ENCODE data around the gene ZGRF1. TPM values are rescaled to one million over a fixed set of nuclear protein-coding genes. Genes with fewer than 3 reads are reported as not detected.
"Not testable (repeated sequence)": the region's sequence is repeated elsewhere in the genome, so short reads cannot be mapped to it uniquely, and the experiment has no call there.

ZGRF1 gene
- polyA plus RNA-seq, 3 donors = 0.74 to 0.94 (median 0.79) TPM

DNA sequence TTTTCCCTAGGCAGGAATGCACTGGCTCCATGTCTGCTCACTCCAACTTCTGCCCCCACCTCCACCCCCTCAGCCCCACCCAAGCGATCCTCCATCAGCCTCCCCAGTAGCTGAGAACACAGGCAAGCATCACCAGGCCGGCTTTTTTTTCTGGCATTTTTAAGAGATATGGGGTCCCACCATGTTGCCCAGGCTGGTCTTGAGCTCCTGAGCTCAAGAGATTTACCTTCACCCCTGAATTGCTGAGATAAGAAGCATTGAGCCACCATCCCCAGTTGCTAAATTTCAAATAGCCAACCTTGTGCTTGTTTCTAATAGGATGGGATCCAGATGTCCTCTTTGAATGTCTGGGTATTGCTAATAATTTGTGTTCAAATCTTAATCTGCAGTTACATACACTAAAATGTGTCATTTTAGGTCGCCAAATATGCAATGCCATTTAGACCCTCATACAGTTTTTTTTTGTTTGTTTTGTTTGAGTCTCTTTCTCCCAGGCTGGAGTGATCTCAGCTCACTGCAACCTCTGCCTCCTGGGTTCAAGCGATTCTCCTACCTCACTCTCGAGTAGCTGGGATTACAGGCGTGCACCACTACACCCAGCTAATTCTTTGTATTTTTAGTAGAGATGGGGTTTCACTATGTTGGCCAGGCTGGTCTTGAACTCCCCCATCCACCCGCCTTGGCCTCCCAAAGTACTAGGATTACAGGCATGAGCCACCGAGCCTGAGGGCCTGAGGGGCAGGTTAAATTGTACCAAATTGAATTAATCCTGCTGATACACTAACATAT is 9.0 kb upstream of the ZGRF1 start:
- H3K27ac ChIP-seq (ENCODE audit: low read depth, low read length) = no peak overlapping the region
- 70 to 84% (median 81%) methylated on average over 8 of the region's 8 CpGs for WGBS, 3 donors

DNA sequence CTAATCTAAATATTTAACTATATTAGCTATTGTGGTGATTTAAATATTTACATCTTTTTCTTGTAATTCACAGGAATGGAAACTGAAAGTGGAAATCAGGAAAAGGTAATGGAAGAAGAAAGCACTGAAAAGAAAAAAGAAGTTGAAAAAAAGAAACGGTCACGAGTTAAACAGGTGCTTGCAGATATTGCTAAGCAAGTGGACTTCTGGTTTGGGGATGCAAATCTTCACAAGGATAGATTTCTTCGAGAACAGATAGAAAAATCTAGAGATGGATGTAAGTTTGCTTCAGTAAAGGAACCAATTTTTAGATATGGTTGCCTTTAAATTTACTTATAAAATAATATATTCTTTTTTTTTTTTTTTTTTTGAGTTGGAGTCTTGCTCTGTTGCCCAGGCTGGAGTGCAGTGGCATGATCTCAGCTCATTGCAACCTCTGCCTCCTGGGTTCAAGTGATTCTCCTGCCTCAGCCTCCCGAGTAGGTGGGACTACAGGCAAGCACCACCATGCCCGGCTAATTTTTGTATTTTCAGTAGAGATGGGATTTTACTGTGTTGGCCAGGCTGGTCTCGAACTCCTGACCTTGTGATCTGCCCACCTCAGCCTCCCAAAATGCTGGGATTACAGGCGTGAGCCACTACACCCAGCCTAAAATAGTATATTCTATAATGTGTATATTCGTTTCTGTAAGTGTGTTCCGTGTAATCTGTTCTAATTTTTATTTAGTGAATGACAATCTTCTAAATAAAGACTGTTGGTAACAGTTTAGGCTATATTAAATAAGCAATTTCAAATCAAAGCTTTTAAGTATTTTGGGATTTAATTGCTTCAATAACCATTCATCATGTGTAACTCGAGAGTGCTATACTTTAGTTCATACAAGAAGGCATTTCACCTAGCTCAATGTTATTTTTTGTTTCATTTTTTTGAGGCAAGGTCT is 8.2 kb upstream of the ZGRF1 start:
- 86 to 91% (median 91%) methylated on average over 10 of the region's 10 CpGs for WGBS, 3 donors

DNA sequence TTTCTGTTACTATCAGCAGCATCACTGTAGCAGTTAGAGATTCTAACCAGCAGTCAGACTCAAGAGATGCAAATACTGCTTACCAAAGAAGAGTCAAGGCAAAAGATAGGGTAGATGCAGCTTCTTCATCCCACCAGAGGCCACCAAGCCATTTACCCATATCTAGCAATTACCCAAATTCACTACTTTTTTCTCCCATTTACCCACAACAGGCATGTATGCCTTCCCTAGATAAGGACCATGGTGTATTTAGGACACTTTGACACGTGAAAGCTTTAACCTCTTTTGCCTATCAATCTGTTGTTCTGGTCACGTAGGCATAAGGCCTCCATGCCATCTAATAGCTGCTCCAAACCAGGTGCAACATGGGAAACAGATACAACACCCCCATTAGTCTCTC is 5.8 kb upstream of the ZGRF1 start:
- WGBS, 3 donors = 75 to 84% (median 77%) methylated on average over 2 of the region's 2 CpGs
- no peak overlapping the region for H3K27ac ChIP-seq (ENCODE audit: low read depth, low read length)

More for the DNA sequence above, 8.2 kb upstream of the ZGRF1 start:
- H3K27ac ChIP-seq (ENCODE audit: low read depth, low read length) = not testable (repeated sequence)

DNA sequence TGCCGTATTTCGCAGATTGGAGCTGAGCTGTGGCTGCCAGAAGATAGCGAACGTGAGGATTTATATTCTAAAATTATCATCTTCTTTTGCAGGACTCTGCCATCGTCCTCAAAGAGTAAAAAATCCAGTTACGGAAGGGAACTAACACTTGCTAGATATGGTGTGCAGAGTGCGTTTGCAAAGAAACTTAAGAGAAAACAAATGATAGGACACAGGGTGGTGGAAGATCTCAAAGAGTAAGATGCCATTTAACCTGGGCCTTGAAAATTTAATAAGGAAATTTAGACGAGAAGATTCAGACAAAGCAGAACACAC is 800 bp upstream of the ZGRF1 start:
- 0 to 2% (median 0%) methylated on average over 8 of the region's 8 CpGs for WGBS, 3 donors

DNA sequence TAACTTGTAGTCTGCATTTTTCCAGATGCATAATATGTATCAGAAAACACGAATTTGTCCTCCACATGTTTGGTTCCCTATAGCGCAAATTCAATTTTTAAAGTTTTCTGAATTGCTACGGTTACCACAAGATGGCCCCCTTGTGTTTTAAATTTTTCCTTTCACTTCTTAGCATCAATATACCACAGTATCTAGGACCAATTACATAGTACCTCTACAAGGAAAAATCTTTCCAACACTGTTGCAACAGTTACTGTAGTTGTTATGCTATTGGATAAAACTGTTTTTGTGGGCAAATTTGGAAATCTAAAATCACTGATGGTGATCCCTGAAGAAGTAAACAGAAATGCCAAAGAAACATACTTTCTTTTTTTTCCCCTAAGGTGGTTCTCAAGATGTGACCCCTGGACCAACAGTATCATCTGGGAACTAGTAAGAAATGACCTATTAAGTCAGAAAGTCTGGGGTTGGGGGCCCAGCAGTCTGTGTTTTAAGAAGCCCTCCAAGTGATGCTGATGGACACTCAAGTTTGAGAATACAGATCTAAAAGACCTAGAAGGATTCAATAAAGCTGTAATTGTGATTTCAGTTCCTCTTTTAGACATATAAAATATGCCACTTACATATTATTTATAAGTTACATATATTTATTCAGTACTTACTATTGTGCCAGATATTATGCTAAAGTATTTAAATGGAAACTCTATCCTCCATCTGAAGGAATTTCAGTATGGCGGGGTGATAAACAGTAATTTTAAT is 3.1 kb downstream of the ZGRF1 start:
- WGBS, 3 donors = 30 to 33% (median 30%) methylated on average over 4 of the region's 4 CpGs
- no peak overlapping the region for H3K27ac ChIP-seq (ENCODE audit: low read depth, low read length)

More for the DNA sequence above, 800 bp upstream of the ZGRF1 start:
- peak overlapping the region; percentile 93 for H3K27ac ChIP-seq (ENCODE audit: low read depth, low read length)

DNA sequence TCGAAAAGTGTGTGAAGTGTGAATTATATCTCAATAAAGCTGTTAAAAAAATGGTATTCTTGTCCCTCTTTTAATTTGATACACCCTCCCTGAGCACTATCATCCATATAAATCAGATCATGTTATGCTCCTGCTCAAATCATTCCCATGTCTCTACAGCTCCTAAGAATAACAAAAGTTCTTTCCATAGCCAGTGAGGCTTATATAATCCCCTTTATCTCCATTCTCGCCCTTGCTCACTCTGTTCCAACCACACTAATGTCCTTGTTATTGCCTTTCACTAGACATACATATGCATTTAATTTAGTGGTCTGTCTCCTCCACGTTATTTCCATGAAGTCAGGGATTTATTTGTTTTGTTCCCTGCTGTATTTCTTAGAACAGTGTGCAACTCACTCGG is 10.5 kb downstream of the ZGRF1 start:
- 87 to 94% (median 91%) methylated on average over 4 of the region's 4 CpGs for WGBS, 3 donors
- no peak overlapping the region for H3K27ac ChIP-seq (ENCODE audit: low read depth, low read length)

DNA sequence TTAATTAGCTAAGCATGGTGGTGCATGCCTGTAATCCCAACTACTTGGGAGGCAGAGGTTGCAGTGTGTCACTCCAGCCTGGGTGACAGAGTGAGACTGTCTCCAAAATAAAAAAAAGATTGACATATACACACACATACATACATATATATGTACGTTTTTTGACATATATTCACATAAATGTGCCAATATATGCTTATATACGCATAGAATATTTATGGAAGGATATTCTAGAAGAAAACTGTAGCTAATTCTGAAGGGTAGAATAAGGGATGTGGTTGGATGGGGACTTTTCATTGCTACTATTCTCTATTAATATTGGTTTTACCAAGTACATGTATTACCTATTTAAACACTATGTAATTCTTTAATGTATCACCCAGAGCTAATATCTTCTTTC is 19.7 kb downstream of the ZGRF1 start:
- 88 to 96% (median 91%) methylated on average over 2 of the region's 2 CpGs for whole genome bisulfite sequencing, 3 donors
- H3K27ac ChIP-seq (ENCODE audit: low read depth, low read length) = no peak overlapping the region

DNA sequence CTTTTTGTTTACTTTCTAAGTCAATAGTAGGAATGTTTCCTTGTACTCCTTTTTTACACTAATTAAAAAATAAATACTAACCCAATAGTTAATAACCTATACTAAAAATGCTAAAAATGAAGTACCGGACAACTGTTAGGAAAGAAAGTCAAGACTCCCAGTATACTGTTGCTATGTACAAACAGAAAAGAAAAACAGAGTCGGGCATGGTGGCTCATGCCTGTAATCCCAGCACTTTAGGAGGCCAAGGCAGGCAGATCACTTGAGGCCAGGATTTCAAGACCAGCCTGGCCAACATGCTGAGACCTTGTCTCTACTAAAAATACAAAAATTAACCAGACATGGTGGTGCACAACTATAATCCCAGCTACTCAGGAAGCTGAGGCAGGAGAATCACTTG is 23.9 kb downstream of the ZGRF1 start:
- WGBS, 3 donors = 84 to 88% (median 86%) methylated on average over 2 of the region's 2 CpGs
- H3K27ac ChIP-seq (ENCODE audit: low read depth, low read length) = not testable (repeated sequence)

DNA sequence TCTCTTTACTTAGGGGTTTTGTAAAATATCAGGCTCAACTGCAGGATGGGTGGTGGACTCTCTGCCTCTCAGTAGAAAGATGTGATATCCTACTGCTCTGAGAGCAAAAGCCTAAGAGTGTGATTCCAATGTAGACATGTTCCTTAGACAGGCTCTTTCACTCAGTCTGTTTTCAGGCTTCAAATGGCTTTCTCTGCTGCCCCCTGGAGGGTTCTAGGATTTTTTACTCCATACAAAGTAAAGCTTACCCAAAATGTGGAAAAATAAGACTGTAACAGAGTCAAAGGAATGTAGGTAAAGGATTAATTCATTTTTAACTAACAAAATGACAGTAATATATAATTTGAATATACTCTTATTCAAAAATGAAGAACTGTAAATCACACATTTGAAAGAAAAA is 32.1 kb downstream of the ZGRF1 start:
- no peak overlapping the region for H3K27ac ChIP-seq (ENCODE audit: low read depth, low read length)

DNA sequence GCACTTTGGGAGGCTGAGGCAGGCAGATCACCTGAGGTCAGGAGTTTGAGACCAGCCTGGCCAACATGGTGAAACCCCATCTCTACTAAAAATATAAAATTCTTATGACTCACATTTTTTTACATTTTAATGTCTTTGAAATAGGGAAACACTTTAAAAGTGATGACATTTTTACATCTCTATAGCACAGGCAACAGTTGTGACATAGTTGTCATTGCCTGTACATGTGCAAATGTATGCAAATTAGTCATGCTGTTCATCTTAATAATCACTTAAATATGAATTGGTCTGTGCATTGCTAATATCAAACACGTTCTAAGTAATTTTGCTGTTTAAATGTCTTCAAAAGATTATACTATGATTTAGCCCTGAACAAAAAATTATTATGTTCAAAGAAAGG is 41.7 kb downstream of the ZGRF1 start:
- 91 to 96% (median 95%) methylated on average over 1 of the region's 1 CpG for WGBS, 3 donors
- H3K27ac ChIP-seq (ENCODE audit: low read depth, low read length) = no peak overlapping the region

DNA sequence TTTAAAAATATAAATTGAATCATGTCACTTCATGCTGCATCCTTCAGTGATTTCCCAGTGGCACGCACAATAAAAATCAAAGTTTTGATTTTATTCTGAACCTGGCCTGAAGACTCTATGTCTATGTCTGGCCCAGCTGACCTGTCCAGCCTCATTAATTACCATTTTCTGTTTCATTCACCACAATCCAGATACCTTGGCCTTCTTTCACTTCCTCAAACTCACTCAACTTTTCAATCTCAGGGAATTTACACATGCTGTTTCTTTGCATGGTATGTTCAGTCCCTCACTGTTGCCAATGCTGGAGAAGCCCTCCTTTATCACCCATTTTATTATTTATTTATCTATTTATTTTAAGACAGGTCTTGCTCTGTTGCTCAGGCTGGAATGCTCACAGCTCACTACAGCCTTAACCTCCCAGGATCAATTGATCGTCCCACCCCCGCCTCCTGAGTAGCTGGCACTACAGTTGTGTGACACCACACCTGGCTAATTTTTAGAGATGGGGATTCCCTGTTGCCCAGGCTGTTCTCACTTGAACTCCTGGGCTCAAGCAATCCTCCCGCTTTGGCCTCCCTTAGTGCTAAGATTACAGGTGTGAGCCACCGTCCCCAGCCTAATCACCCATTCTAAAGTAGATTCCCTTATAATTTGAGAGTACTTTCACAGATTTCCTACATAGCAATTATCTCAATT is 43.1 kb downstream of the ZGRF1 start:
- 84 to 100% (median 97%) methylated on average over 5 of the region's 5 CpGs for WGBS, 3 donors
- no peak overlapping the region for H3K27ac ChIP-seq (ENCODE audit: low read depth, low read length)

DNA sequence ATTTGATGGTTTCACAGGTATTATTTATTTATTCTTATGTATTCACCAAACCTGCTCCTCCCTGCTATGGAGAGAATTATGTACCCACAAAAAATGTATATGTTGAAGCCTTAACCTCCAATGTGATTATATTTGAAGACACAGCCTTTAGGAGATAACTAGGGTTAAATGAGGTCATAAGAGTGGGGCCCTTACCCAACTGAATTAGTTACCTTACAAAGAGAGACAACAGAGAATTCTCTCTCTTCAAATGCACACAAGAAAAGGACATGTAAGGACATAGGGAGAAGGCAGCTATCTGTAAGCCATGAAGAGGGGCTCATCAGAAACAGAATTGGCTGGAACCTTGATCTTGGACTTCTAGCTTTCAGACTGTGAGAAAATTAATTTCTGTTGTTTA is 44.0 kb downstream of the ZGRF1 start:
- H3K27ac ChIP-seq (ENCODE audit: low read depth, low read length) = no peak overlapping the region

DNA sequence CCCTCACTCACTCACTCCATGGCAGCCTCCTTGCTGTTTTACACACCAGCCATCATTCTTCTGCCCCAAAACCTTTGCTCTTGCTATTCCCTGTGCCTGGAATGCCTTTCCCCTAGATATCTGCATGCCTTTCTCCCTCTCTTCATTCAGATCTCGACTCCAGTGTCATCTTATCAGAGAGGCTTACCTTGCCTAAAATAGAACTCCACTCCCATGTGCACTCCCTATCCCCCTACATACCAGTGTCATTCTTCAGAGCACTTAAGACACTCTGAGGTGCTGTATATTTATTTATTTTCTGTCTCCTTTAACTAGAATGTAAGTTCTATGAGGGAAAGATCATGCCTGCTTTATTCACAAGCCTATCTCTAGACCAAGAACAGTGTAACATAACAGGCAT is 45.1 kb downstream of the ZGRF1 start:
- no peak overlapping the region for H3K27ac ChIP-seq (ENCODE audit: low read depth, low read length)
- WGBS, 3 donors = 25 to 64% (median 61%) methylated on average over 1 of the region's 1 CpG

DNA sequence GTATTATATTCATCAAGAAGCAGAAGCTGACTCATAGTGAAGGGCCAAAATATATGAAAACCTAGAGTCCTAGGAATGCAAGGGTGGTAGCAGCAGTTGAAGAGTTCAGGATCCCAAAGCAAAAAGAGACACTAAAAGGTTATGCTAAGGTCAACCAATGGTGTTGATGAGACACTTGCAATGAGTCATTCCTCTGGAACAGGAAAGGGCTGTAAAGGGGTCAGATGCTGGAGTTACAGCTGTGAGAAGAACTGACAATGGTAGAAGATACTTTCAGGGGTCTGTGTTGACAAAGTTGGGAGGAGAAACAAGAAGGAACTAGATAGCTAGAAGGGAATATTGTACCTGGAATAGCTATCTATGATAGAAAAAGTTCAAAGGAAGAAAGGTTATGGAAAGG is 47.5 kb downstream of the ZGRF1 start:
- H3K27ac ChIP-seq (ENCODE audit: low read depth, low read length) = no peak overlapping the region

DNA sequence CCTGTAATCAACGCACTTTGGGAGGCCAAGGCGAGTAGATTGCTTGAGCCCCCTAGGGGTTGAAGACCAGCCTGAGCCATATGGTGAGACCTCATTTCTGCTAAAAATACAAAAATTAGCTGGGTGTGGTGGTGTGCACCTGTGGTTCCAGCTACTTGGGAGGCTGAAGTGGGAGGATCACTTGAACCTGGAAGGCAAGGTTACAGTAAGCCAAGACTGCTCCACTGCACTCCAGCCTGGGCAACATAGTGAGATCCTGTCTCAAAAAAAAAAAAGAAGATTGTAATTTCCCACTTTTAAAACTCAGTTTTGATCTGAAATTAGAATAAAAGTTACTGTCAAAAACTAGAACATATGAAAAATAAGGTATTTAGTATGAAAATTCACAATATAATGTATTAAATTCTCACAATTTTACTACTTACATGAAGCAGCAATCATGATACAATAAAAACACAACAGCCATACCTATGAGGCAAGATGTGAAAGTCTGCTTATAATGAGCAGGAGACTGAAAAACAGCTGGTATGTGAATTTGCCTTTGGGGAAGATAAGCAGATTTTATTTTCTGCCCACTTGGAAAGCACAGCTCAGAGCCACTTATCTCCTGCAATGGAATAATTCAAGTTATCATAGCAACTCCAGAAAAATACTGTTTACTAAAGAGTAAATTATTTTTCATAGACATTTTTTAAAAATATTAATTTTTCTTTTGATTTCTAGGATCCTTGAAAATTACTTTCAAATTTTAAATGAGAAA is 50.6 kb downstream of the ZGRF1 start:
- H3K27ac ChIP-seq (ENCODE audit: low read depth, low read length) = no peak overlapping the region
- 95 to 100% (median 98%) methylated on average over 2 of the region's 2 CpGs for WGBS, 3 donors

DNA sequence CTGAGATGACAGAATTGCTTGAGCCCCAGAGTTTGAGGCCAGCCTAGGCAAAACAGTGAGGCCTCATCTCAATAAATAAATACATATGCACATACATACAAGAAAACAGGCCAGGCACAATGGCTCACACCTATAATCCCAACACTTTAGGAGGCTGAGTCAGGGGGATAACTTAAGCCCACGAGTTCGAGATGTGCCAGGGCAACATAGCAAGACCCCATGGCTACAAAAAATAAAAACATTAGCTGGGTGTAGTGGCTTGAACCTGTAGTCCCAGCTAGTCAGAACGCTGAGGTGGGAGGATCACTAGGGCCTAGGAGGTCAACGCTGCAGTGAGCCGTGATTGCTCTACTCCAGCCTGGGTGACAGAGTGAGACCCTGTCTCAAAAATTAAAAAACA is 69.2 kb downstream of the ZGRF1 start:
- H3K27ac ChIP-seq (ENCODE audit: low read depth, low read length) = no peak overlapping the region
- 97% methylated on average over 5 of the region's 5 CpGs for WGBS, 3 donors

DNA sequence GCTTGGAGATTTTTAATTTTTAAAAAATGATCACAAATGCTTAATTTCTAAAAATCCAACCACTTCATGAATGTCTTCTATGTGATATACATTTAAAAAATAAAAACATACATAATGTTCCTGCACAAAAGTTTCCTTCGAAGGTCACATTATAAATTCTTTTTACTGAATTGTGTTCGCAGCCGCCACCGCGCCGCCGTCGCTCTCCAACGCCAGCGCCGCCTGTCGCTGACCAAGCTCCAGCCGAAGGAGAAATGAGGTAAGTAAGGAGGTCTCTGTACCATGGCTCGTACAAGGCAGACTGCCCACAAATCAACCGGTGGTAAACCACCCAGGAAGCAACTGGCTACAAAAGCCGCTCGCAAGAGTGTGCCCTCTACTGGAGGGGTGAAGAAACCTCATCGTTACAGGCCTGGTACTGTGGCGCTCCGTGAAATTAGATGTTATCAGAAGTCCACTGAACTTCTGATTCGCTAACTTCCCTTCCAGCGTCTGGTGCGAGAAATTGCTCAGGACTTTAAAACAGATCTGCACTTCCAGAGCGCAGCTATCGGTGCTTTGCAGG is 71.9 kb downstream of the ZGRF1 start:
- WGBS, 3 donors = 97 to 99% (median 98%) methylated on average over 25 of the region's 25 CpGs

More for the DNA sequence above, 71.9 kb downstream of the ZGRF1 start:
- H3K27ac ChIP-seq (ENCODE audit: low read depth, low read length) = no peak overlapping the region
